Measurements from ENCODE around the gene TBC1D3I.

The TBC1D3I gene

GRCh38 chr17:36205637-36206485 is 58.5 kb downstream of the TBC1D3I start:
- no peak for DNase-seq

- no peak for DNase-seq
Measured at GRCh38 chr17:36204724-36205500, 59.5 kb downstream of the TBC1D3I start.
